ENCODE results near the gene NUP210L.

- no peak for TF ChIP-seq ZNF384 (IDR thresholded peaks at IDR 0.05)
- no peak for TF ChIP-seq FOXA1 (IDR thresholded peaks at IDR 0.05)
- no peak for TF ChIP-seq BHLHE40 (IDR thresholded peaks at IDR 0.05; ENCODE audit: borderline replicate concordance)
- no peak for TF ChIP-seq FOXM1 (IDR thresholded peaks at IDR 0.05; ENCODE audit: borderline replicate concordance)
- TF ChIP-seq SUZ12 (IDR thresholded peaks at IDR 0.05): no peak
- TF ChIP-seq PKNOX1 (IDR thresholded peaks at IDR 0.05): no peak
- no peak for TF ChIP-seq SP1 (IDR thresholded peaks at IDR 0.05)
- TF ChIP-seq NFRKB (IDR thresholded peaks at IDR 0.05): no peak
- no peak for TF ChIP-seq ARNT (IDR thresholded peaks at IDR 0.05)
- TF ChIP-seq HDGF (IDR thresholded peaks at IDR 0.05; ENCODE audit: borderline replicate concordance): no peak
- TF ChIP-seq TARDBP (IDR thresholded peaks at IDR 0.05): no peak
- no peak for TF ChIP-seq ELF4 (IDR thresholded peaks at IDR 0.05)
Measured at GRCh38 chr1:154157520-154158306, 2.8 kb upstream of the NUP210L start.

Data from HEK293T (cell line).